ENCODE measurements around the gene C1orf35.

The C1orf35 gene

GRCh38 chr1:228061411-228062084 lies 41.6 kb downstream of the C1orf35 start:
- no peaks in the 10 kb centered on the region for H3K4me1 ChIP-seq (ENCODE audit: control insufficient read depth, insufficient read depth, low read length)
- H3K36me3 ChIP-seq (ENCODE audit: control insufficient read depth, insufficient read depth, low read length): no peaks in the 10 kb centered on the region
- peaks cover 12% of the 10 kb centered on the region; the same call in 1 of the 2 replicates for H3K27me3 ChIP-seq (ENCODE audit: control insufficient read depth, insufficient read depth, low read length)
- H3K27ac ChIP-seq (ENCODE audit: low read length): no peak overlapping the region
- H3K4me3 ChIP-seq (ENCODE audit: low read length): no peak overlapping the region
- no CpG with 5 or more reads among the region's 10 CpGs for WGBS (ENCODE audit: insufficient coverage, insufficient read length)
- no peaks in the 10 kb centered on the region for H3K9me3 ChIP-seq (ENCODE audit: control insufficient read depth, insufficient read depth, low read length)
- DNase-seq (ENCODE audit: low read depth, low spot score): no peak

- H3K36me3 ChIP-seq (ENCODE audit: control insufficient read depth, insufficient read depth, low read length): no peaks in the 10 kb centered on the region
- H3K4me3 ChIP-seq (ENCODE audit: low read length): peak overlapping the region; percentile 34; the same call in 1 of the 2 replicates
- peaks cover 5% of the 10 kb centered on the region; the same call in 1 of the 2 replicates for H3K27me3 ChIP-seq (ENCODE audit: control insufficient read depth, insufficient read depth, low read length)
- DNase-seq (ENCODE audit: low read depth, low spot score): no peak
- no peak overlapping the region for H3K27ac ChIP-seq (ENCODE audit: low read length)
- no peaks in the 10 kb centered on the region for H3K4me1 ChIP-seq (ENCODE audit: control insufficient read depth, insufficient read depth, low read length)
- no CpG with 5 or more reads among the region's 34 CpGs for WGBS (ENCODE audit: insufficient coverage, insufficient read length)
- H3K9me3 ChIP-seq (ENCODE audit: control insufficient read depth, insufficient read depth, low read length): no peaks in the 10 kb centered on the region
Measured at GRCh38 chr1:228060458-228061190, 42.5 kb downstream of the C1orf35 start.

GRCh38 chr1:228059634-228060457 lies 43.3 kb downstream of the C1orf35 start:
- DNase-seq (ENCODE audit: low read depth, low spot score): no peak
- Histone ChIP-seq H3K27me3 (ENCODE audit: control insufficient read depth, insufficient read depth, low read length) (peaks cover 3% of the 10 kb centered on the region; the same call in 1 of the 2 replicates), H3K4me3 (ENCODE audit: low read length) (peak overlapping the region; percentile 34; the same call in 1 of the 2 replicates), H3K4me1 (ENCODE audit: control insufficient read depth, insufficient read depth, low read length) (no peaks in the 10 kb centered on the region), H3K36me3 (ENCODE audit: control insufficient read depth, insufficient read depth, low read length) (no peaks in the 10 kb centered on the region), H3K9me3 (ENCODE audit: control insufficient read depth, insufficient read depth, low read length) (no peaks in the 10 kb centered on the region), H3K27ac (ENCODE audit: low read length) (no peak overlapping the region)
- WGBS (ENCODE audit: insufficient coverage, insufficient read length): no CpG with 5 or more reads among the region's 33 CpGs

GRCh38 chr1:228058949-228059633 lies 44.0 kb downstream of the C1orf35 start:
- no peak for DNase-seq (ENCODE audit: low read depth, low spot score)
- Histone ChIP-seq H3K9me3 (ENCODE audit: control insufficient read depth, insufficient read depth, low read length) (no peaks in the 10 kb centered on the region), H3K27me3 (ENCODE audit: control insufficient read depth, insufficient read depth, low read length) (peaks cover 3% of the 10 kb centered on the region; the same call in 1 of the 2 replicates), H3K27ac (ENCODE audit: low read length) (no peak overlapping the region), H3K4me3 (ENCODE audit: low read length) (no peak overlapping the region), H3K36me3 (ENCODE audit: control insufficient read depth, insufficient read depth, low read length) (no peaks in the 10 kb centered on the region), H3K4me1 (ENCODE audit: control insufficient read depth, insufficient read depth, low read length) (no peaks in the 10 kb centered on the region)
- no CpG with 5 or more reads among the region's 66 CpGs for WGBS (ENCODE audit: insufficient coverage, insufficient read length)

GRCh38 chr1:228058172-228058948 lies 44.8 kb downstream of the C1orf35 start:
- H3K27me3 ChIP-seq (ENCODE audit: control insufficient read depth, insufficient read depth, low read length): peaks cover 2% of the 10 kb centered on the region; the same call in 1 of the 2 replicates
- no peaks in the 10 kb centered on the region for H3K9me3 ChIP-seq (ENCODE audit: control insufficient read depth, insufficient read depth, low read length)
- H3K36me3 ChIP-seq (ENCODE audit: control insufficient read depth, insufficient read depth, low read length): no peaks in the 10 kb centered on the region
- no peaks in the 10 kb centered on the region for H3K4me1 ChIP-seq (ENCODE audit: control insufficient read depth, insufficient read depth, low read length)
- H3K4me3 ChIP-seq (ENCODE audit: low read length): no peak overlapping the region
- no peak overlapping the region for H3K27ac ChIP-seq (ENCODE audit: low read length)
- no CpG with 5 or more reads among the region's 18 CpGs for WGBS (ENCODE audit: insufficient coverage, insufficient read length)
- DNase-seq (ENCODE audit: low read depth, low spot score): no peak

All from iPS DF 6.9 (cell line).